ENCODE measurements around the gene FAM120B.

GRCh38 chr6:170416959-170417606 lies 110.5 kb downstream of the FAM120B start:
- TF ChIP-seq GATA2 (IDR thresholded peaks at IDR 0.05; ENCODE audit: low read depth, low read length) (no peak), GATA3 (IDR thresholded peaks at IDR 0.05; ENCODE audit: low read depth, low read length) (no peak)

Measured in SH-SY5Y (cell line).